Fibroblast of skin of left quadriceps (primary cell): ENCODE measurements around the gene FCGR2B.
"Not testable (repeated sequence)": the region's sequence is repeated elsewhere in the genome, so short reads cannot be mapped to it uniquely, and the experiment has no call there.

Experiments
- DNase-seq, 2 experiments: peaks; one replicate each; pipeline ENCODE4 v3.0.0-alpha.2; 2013; ENCODE audit warnings: low read depth in 2 of 2

The FCGR2B gene

DNA sequence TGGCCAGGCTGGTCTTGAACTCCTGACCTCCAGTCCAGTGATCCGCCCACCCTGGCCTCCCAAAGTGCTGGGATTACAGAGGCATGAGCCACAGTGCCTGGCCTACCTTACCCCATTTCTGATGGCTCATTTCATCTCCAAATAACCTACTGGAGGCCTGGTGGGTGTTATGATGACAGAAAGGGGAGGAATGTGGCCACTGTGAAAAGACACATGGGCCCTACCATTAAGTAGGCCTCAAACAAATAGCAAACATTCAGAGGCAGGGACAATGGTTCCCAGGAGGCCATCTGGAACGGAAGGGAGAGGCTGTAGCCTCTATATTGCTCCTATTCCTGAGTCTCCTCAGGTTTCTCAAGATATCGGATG lies 43.2 kb downstream of the FCGR2B start:
- no peak for DNase-seq

DNA sequence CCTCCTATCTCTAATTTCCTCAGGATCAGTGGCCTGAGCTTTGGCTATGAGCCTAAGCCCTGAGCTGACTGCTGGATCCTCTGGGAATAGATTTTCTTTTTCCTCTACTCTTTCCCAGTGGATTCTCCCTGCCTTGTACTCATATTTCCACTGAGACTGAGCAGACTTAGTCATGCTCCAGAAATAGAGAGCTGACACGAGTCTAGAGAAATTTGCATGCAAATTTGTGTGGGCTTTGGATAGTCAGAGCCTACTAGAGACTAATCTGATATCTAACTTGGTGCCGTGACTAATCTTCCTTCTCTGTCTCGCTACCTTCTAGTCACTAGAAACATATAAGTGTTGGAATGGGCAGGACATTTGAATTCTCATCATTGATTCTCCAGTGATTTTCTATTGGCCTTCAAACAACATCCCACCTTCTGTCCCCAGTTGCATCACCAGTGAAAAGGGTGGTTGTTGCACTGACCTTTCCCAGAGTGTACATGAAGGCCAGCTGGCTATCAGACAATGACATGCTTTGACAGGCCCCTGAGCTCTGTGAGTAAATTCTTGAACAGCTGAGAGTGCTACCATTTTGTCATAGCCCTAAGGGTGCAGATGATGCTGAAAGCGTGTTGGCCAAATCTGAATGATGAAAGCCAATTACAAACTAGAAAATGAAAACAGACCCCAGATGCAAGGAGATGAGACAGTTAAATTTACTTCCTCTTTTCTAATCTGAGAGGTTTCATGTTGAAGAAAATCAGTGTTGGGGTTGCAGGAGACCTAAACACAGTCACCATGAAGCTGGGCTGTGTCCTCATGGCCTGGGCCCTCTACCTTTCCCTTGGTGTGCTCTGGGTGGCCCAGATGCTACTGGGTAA lies 43.8 kb downstream of the FCGR2B start, which contains the start of gene FCRLA:
Gene FCRLA, plus strand, starts transcription at position 748 of the 866 bp plus-strand sequence. Its CDS starts 36 bp downstream, at position 784.
- DNase-seq = peak; percentile 90 to 92

DNA sequence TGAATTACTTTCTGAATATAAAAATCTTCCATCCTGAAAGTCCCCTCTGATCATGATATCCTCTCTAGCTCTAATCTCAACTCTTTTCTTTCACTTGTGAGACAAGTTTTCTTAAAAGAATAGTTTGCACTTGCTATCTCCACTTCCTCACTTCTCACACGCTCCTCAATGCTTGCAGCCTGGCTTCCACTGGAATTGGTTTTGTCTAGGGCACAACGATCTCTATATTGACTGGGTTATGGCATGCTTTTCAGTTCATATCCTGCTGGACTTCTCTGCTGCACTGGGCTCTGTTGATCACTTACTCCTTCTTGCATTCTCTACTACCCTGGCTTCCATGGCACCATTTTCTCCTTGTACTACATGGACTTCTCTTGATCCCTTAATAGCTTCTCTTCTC lies 44.6 kb downstream of the FCGR2B start:
- no peak for DNase-seq

DNA sequence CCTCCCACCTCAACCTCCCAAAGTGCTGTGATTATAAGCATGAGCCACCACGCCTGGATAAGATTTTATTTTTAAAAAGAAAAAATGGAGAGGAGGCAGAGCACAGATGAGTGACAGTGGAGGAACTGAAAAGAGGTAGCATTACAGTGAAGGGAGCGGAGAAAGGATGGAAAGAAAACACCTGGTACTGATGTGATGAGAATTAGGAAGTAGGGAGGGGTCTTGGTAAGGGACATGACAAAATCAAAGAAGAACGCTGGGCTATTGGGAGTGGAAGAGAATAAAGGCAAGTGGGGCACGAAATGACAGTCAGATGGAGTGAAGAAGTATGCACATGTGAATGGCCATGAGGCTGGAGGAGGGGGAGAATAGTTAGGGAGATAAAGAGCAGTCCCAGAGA lies 46.4 kb downstream of the FCGR2B start:
- DNase-seq = no peak

DNA sequence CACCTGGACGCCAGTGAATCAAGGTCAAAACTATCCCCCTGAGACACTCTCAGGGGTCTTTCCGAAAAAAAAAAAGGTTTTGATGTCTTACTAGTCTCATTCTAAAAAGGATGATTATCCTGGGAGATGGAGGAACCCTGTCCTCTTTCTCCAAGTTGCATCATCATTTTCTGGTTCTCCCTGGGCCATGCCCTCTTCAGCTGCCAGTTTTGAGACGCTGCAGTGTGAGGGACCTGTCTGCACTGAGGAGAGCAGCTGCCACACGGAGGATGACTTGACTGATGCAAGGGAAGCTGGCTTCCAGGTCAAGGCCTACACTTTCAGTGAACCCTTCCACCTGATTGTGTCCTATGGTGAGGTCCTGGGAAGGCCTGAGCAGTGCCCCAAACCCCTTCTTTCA lies 47.6 kb downstream of the FCGR2B start:
- DNase-seq = no peak

DNA sequence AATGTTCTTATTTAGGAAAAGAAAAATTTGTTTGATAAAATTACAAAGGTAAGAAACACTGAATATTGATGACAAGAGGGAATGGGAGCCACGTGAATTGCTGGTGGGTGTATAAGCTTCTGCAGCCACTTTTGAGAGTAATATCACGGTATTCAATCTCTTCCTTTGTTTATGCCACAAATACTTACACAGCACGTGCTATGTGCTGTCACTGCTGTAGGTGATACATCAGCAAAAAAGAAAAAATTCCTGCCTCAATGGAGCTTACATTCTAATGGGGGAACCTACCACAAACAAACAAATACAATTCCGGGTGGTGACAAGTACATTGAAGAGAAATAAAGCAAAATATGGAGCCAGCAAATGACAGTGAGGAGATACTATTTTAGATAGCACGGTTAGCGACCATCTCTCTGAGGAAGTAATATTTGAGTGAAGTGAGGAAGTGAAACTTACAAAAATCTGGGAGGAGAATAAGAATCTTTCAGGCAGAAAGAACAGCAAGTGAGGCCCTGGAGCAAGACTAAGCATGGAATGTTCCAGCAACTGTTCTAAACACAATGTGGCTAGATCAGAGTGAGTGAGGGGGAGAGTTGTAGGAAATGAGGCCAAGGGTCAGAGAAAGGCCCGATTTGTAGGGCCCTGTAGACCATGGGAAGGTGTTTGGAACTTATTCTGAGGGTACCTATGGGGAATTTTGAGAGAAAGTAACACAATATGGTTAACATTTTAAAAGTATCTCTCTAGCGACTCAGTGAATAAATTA lies 55.8 kb downstream of the FCGR2B start:
- no peak for DNase-seq

DNA sequence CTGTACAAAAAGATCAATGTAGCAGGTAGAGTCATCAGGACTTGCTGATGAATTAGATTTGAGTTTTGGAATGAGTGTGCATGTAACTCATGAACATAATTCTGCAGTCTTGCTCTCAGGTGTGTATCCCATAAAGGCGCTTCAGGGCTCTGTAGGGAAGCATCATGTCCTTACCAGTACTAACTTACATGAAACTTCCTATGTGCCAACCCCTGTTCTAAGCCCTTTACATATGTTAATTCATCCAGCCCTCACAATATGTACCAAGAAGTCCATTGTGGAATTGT lies 56.3 kb downstream of the FCGR2B start:
- DNase-seq = no peak

DNA sequence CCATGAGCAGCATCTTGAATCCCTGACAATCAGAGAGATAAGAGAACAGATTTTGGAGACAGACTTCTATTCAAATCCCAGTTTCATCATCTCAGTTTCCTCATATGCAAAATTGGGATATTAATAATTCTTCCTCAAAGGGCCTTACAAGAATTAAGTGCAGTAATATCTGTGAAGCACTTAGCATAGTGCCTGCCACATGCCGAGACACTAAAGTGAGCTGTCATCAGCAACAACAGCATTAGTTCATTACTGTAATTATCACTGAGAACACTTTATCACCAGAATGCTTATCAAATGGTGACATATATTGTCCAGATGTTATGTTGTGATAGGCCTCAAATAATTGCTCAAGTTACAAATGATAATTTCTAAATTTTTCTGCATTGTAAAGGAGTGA lies 57.5 kb downstream of the FCGR2B start:
- DNase-seq = no peak

DNA sequence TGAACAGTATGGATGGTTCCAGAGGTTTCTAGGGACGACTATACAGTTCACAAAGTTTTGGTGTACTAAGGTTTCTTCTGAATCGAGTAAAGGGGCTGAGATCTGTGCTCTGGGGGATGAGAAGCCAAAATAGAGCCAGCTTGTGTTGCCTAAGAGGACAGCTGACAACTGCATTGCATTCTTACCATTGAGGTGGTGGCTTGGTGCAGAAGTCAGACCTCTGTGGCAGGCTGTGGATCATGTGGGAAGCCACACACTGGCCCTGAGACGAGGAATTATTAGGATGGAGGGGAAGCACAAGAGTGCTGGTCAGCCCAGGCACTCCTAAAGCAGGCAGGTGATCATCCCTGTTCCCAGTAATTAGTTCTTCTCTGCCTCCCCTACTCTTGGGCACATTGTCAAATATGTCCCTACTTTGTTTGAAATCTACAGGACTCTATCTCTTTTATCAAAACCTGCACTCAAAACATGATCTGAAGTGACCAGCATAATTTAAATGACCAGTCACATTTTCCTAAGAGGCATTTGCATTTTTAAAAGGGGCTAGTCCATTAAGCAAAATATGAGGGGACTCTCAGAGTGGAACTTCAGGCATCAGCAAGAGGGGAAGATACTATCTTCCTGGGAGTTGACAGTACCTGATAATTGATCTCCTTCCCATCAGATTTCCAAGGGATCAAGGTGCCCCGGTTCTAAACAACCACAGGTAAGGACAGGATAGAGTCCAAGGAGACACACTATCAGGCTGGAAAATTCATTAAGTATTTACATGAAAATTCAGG lies 58.2 kb downstream of the FCGR2B start, which contains the start of gene FCRLB:
Gene FCRLB, plus strand, starts transcription at position 589 of the 782 bp plus-strand sequence. CDS start 1,129 bp downstream, outside the sequence.
- DNase-seq = no peak

DNA sequence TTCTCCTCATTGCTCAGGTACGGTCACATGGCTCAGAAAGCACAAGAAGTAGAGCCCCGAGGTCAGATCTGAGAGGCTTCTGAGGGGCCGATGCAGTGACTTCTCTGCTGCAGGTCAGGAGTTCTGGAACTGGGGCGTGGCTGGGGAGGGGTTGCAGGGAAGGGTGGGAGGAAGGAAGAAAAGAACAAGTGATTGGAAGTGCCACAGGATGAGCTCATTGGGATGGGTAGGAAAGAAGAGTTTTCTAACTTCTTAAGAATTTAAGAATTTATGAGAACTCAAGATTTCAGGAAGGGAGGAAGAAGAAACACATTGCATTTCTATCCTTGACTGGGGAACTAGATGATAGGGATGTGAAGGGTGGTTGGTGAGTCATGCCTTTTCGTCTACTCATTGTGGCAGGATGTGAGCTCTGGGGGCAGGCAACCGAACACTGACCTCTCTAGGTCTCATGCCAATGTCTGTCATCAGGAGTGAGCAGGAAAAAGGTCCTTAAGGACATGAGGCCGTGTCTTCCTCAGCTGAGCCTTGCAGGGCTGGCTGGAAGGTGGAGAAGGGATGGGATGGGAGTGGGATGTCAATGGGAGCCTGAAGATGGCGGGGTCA lies 58.9 kb downstream of the FCGR2B start:
- DNase-seq = peak in 1 of 2 experiments; percentile 63

DNA sequence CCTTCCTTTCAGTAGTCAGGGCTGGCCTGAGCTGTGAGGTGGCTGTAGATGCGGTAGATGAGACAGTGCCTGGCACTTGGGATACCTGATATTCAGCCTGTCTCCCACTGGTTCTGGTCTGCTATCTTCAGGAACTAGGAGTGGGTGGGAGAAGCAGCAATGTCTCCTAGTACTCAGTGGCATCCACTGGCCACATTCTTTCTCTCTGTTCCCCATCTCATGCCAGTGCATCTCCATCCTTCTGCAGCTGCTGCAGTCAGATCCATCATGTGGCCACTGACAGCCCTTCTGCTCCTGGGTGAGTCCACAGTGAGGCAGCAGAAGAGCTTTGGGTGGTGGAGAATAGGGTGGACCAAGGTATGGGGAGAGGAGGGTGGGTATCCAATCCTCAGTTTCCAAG lies 59.5 kb downstream of the FCGR2B start:
- no peak for DNase-seq

DNA sequence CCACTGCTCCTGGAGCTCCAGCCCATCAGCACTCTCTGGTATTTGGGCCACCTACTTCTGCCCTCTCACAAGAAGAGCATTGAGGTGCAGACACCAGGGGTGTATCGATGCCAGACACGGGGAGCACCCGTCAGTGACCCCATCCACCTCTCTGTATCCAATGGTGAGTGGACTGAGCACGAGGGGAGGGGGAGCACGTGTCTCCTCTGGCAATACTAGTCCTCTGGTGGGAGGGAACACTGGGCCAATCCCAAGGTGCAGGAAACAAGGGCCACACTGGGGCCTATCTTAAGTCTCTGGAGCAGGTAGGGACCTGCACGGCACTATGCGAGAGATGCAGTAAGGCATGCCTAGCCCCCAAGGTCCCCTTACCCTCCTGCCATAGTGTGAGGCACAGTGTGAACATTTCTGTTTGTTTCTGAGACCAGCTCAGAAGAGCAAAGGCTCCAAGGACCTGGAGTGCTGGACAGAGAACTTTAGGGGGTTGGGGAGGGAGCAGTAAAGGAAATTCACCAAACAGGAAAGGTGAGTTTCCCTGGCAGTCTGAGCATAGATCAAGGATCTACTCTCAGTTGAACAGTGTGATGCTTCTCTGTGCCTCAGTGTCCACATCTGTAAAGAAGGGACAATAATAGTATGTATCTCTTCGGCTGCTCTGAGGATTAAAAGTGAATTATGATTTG lies 60.7 kb downstream of the FCGR2B start:
- no peak for DNase-seq

DNA sequence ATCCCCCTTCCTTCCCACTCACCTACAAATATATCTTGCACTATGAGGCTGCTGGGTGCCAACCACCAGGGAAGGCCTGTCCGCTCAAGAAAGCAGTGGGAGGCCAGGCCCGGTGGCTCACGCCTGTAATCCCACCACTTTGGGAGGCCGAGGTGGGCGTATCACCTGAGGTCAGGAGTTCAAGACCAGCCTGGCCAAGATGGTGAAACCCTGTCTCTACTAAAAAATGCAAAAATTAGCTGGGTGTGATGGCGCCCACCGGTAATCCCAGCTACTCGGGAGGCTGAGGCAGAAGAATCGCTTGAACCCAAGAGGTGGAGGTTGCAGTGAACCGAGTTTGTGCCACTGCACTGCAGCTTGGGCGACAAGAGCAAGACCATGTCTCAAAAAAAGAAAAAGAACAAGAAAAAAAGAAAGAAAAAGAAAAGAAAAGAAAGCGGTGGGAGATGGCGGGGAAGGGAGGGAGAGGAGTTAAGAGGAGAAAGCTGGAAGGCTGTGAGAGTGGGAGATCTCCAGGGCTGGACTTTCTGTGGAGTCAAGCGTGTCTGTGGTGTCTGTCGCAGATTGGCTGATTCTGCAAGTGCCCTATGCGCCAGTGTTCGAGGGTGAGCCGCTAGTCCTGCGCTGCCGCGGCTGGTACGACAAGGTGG lies 62.4 kb downstream of the FCGR2B start:
- DNase-seq = not testable (repeated sequence)

DNA sequence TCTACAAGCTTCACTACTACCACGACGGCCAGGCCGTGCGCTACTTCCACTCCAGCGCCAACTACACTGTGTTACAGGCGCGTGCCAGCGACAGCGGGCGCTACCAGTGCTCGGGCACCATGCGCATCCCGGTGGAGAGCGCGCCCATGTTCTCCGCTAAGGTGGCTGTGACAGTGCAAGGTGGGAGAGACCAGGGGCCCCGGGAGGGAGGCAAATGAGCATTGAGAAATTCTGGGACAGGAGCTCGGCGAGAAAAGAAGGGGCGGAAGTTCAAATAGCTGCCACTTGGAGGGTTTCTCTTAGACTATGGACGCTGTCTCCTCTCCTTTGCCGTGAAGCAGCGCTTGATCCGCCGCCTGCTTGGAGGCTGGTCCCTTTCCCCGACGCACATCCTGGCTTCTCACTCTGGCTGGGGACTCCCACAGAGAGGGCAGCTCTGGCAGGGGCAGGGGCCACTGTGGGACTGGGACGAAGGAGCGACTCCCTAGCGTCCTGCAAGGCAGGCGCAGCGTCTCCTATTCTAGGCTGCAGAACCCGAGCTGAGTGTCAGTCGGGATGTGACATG lies 63.0 kb downstream of the FCGR2B start:
- DNase-seq = no peak

DNA sequence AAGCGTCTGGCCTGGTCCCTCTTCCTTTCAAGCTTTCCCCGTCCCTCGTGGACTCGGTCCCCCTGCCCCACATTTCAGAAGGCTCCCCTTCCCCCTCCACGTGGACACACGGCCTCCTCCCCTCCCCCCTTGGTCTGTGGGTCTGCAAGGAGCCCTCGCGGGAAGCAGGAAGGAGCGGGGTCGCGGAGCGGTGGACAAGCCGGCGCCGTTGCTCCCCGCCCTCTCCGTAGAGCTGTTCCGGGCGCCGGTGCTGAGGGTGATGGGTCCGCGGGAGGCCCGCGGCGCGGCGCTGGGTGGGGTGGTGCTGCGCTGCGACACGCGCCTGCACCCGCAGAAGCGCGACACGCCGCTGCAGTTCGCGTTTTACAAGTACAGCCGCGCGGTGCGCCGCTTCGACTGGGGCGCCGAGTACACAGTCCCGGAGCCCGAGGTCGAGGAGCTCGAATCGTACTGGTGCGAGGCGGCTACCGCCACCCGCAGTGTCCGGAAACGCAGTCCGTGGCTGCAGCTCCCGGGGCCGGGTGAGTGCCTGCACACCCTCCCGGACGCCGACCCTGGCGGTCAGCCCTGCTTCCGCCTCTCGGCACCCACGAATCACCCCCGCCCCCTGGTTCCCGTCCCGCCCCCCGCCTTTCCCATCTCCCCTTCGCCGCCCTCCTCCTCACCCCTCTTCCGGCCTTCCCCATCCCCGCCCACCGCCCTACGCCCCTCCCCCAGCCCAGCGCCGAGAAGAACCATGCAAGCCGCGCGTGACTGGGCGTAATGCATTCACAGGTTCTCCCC lies 63.7 kb downstream of the FCGR2B start:
- peak in 1 of 2 experiments; percentile 68 for DNase-seq

DNA sequence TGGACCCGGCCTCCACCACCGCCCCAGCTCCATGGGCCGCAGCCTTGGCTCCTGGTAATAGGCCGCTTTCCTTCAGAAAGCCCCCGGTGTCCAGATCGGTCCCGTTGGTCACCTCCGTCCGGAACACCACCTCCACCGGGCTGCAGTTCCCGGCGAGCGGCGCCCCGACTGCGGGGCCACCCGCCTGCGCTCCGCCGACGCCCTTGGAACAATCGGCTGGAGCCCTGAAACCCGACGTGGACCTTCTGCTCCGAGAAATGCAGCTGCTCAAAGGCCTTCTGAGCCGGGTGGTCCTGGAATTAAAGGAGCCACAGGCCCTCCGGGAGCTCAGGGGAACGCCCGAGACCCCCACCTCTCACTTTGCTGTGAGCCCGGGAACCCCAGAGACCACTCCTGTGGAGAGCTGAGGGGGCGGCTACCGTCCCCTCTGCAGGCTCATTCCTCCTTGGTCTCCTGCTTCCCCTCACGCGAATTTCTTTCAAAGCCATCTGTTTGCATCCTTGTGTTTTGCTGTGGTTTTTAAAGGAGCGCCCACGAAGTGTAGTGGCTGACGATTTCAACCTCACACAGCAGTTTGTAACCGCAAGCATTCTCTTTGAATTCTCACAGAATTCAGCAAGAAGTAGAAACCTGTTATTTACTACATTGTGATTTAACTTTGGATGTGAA lies 64.4 kb downstream of the FCGR2B start:
- peak in 1 of 2 experiments; percentile 74 for DNase-seq
